GM18861 (cell line): ENCODE data around the gene RELN.
"Not testable (repeated sequence)": the region's sequence is repeated elsewhere in the genome, so short reads cannot be mapped to it uniquely, and the experiment has no call there.

Experiments used
- ATAC-seq: cut with Tn5 transposase; IDR thresholded peaks from one replicate; pipeline ENCODE4 v1.9.1; 2021; ENCODE audit not compliant: unreplicated experiment

RELN gene

GRCh38 chr7:103856929-103857328 is 132.5 kb downstream of the RELN start:
- ATAC-seq: no peak

DNA sequence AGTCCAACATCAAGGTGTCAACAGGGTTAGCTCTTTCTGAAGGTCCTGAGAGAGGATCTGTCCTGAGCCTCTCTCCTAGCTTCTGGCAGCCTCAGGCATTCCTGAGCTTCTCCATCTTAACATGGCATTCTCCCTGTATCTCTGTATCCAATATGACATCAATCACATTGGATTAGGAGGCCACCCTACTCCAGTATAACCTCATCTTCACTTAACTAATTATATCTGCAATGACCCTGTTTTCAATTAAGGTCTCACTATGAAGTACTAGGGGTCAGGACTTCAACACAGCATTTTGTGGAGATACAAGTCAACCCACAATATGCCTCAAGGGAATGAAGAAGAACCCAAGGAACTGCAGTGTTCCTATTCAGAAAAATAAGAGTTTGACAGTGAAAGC is 133.8 kb downstream of the RELN start:
- no peak for ATAC-seq

- no peak for ATAC-seq
Measured at GRCh38 chr7:103854611-103855010, 134.8 kb downstream of the RELN start.

DNA sequence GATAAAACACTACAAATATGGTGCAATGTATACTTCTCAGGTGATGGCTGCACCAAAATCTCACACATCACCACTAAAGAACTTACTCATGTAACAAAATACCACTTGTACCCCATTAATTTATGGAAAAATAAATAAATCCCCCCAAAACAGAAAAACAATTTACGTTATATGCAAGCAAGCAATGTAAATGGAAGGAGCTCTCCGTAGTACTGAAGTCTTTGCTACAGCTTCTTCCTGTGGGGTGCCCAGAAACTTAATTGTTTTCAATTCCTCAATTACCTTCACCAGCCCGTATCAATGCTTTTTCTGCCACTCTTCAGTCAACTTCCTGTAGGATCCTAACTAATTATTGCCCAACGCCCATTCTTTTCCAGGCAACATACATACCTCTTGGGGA is 138.1 kb downstream of the RELN start:
- no peak for ATAC-seq

DNA sequence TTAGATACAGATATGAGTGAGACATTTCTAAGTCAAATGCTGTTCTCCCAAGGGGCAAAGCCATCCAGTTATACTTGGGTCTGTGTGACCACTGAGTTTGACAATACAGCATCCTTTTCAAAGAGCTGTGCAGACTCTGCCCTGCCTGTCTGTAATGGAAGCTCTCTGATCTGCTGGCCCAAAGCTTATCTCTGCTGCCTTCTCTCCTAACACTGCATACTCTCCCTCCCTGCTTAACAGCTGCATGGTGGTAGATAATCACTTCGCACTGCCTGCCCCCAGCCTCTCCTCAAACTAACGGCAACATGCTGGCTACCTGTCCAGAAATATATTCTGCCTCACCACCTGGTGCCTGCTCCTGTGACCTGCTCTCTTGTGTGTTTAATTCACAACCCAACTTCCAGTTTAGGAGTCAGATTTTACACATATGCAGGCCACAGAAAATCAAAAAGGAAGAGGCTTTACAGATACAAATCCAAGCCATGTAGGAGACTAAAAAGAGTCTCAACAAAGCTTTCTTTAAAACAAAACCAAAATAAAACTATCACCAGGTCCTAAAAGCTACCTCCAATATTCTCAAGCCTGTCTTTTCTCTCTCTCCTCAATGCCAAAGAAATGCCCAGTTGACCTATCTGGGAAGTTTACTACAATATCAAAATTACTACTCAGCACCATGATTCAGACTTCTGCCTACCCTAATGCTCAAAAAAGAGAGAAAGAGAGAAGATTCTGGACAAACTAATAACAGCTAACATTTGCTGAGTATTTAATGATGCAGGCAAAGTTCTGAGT is 145.6 kb downstream of the RELN start:
- ATAC-seq: no peak

DNA sequence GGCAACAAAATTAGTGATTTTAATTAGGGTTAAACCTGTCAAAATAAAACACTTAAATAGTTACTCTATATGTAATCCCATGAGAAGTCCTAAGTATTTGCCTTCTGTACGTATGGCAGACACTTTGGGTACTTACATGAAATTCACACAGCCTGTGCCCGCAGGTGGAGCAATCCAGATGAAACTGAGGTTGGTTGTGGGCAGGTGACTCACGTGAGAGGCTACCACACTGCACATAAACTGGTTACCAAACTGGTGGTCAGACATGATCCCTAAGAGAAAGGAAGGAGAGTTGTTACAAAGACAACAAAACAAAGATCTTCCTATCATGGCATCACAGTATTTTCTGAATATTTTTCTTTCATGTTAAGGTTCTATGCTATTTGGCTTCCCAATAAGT is 156.1 kb downstream of the RELN start:
- ATAC-seq: no peak

DNA sequence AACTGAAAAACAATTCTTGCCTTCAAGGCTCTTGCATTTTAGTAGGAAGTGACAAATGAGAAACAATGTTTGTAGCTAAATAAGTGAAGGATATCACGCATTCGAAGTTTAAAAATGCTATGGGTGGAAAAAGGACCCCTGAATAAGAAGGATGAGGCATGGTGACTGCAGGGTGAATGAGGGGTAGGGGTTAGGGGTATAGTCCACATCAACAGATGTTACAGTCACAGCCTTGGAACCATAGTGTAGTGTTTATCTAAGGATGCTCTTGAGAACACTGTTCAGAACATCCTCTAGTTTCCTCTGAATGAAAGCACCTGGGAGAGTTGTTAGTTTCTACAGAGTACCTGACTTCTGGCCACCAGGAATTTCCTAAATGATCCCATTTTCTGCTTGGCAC is 157.0 kb downstream of the RELN start:
- ATAC-seq: no peak

GRCh38 chr7:103824251-103824650 is 165.2 kb downstream of the RELN start:
- no peak for ATAC-seq

DNA sequence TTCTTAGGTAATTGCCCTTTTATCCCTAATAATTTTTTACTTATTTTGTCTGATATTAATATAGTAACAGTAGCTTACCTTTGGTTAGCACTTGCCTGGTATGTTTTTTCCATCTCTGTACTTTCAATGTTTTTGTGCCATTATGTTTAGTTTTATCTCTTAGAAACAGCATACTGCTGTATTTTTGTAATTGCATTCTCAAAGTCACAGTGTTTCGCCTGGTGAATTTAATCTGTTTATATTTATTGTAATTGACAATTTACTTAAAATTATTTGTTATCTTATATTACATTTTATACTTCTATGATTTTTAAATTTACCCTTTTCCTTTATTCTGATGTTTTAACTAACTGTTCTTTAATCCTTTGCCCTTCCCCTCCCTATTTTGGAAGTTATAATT is 166.4 kb downstream of the RELN start:
- no peak for ATAC-seq

DNA sequence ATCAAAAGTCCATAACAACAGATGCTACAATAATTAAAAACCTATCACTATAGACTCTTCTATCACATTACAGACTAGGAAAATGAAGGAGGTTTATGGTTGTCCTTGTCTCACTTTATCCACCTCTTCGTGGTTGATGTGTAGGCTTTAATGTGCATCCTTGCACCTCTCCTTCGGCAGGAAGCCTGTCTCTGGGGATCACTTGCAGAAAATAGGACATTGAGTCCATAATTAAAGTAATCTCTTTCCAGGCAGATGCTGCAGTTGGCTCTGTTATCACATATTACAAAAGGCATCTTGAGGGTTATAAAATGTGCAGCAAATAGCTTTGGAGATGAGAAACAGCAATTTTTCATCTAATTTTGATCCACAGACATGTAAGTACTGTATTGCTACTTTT is 168.4 kb downstream of the RELN start:
- no peak for ATAC-seq

- not testable (repeated sequence) for ATAC-seq
Measured at GRCh38 chr7:103815972-103816371, 173.5 kb downstream of the RELN start.

GRCh38 chr7:103813970-103814369 is 175.5 kb downstream of the RELN start:
- no peak for ATAC-seq

- ATAC-seq: peak; percentile 71
Measured at GRCh38 chr7:103811997-103812396, 177.5 kb downstream of the RELN start.

DNA sequence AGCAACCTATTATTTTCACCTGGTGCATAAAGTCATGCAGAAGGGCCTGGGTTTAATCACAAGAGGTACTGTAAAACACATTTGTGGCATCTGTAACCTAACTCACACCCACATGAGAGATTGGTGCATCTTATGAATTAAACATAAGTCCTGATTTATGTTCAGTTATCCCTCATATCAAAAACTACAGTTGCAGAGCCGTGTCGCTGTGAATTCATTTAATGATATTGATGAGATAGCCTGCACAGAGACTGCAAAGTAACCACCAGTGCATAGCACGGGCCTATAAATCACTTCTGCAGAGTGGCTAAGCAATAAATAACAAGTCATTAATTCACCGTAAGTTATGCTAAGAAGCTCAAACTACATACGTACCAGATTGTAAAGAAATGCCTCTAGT is 178.2 kb downstream of the RELN start:
- no peak for ATAC-seq

DNA sequence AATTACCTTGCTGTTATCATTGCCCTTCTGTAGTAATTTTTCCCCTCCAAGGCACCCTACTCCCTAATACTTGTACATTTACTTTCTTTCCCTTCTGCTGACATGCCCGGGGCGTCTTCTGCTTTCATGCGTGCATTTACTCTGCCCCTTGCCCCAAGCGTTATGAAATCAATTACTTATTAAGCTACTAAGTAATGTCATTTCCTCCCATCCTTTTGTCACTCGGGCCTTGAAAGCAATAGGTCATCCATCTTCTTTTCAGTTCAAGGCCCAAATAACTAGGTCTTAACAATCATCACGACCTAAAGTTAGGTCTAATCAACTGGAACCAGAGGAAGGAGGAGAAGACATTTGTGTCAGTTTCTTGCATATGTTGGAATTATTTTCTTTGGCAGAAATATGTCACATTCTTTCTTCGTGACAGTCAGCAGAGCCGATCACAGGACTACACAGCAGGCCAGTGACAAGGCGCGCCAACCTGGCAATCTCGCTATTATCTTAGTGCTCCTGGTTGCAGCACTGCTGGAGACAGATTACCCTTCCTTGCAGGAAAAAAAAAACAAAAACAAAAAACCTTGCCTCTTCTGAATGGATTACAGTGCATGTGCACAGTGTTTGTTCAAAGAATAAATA is 179.2 kb downstream of the RELN start:
- no peak for ATAC-seq

- ATAC-seq: peak; percentile 64
Measured at GRCh38 chr7:103809229-103809994, 180.0 kb downstream of the RELN start.

- ATAC-seq: no peak
Measured at GRCh38 chr7:103805346-103805745, 184.1 kb downstream of the RELN start.

GRCh38 chr7:103803631-103804030 is 185.8 kb downstream of the RELN start:
- no peak for ATAC-seq

GRCh38 chr7:103799298-103799697 is 190.2 kb downstream of the RELN start:
- no peak for ATAC-seq

GRCh38 chr7:103797647-103798307 is 191.7 kb downstream of the RELN start:
- ATAC-seq: no peak

- ATAC-seq: no peak
Measured at GRCh38 chr7:103796327-103796962, 193.0 kb downstream of the RELN start.
